NCI-H1436 (cell line): Measurements from ENCODE around the gene IL11RA.

ENCODE experiments used
- DNase-seq: peaks from one replicate; lab custom pipeline; 2025; lab: John Stamatoyannopoulos, UW

The IL11RA gene

DNA sequence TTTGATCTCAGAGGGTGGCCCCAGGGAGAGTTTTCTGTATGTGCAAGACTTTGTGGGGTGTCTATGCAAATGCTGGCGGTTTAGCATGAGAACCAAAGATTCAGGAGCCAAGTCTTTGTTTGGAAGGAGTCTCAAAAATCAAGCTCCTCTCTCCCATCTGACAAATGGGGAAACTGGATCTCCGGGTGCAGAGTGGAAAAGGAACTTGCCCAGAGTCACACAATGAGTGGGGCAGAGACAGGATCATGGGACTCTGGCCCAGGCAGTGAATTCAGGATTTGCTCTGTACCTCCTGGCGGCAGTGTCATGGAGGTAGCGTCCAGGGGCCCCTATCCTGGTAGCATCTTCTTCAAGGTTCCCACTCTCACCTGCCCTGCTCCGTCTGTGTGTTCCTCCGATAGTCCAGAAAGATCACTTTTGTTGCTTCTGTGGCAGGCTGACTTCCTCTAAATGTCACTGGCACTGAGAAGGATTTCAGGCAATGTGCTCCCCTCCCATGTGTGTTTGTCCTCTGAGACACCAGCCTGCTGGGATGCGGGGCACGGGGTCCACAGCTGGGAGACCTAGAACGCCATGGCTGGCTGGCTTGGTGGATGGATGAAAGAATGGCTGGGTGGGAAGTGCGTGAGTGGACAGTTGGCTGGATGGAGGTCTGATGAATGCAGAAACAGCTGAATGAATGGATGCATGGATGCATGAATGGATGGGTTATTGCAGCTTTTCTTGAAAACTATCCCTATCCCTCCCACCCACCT lies 35.5 kb downstream of the IL11RA start:
- DNase-seq, result no peak

DNA sequence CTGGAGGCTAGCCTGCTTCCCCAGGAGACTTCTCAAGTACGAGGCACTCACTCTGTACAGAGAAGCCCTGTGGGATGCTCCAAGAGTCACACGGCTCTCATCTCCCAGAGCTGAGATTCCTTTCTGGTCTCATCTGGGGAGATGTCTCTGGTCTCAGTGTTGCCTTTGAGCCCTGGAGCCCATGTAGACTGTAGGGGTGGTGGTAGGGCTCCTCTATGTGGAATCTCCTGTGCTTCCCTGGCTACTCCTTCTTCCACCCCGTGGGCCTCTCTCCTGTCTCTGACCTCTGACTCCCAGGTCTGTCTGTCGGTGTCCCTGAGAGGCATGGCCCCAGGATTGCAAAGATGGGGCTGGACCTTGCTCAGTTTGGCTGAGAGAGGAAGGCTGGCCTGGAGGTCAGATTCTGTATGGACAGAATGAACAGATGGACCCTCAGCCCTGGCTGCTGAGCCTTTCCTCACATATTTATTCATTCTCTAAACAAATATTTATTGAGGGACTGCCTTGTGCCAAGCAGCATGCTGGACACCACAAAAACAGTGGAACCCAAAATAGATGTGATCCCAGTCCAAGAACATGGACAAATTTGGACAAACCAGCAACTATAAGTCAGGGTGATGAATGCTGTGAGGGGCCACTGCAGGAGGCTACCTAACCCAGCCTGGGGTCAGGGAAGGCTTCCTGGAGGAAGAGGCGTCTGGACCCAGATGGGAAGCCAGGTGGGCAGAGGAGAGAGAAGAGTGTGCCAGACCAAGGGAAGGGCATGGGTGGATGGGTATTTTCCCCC lies 36.5 kb downstream of the IL11RA start:
- no peak for DNase-seq

DNA sequence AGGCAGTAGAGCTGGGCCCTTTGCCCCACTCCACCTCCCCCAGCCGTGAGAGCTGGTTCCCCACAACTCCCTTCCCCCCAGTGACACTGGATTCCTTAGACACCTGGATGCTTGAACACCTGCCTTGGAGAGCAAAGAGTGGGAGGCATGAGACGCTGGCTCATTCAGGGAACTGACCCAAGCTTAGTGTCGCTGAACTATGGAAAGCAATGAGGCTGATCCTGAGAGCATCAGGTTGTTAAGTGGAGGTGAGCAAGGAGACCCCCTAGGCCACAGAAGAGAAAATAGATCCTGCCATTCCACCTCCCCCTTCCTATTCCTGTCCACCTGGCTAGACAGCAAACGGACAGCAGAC lies 37.1 kb downstream of the IL11RA start:
- no peak for DNase-seq

DNA sequence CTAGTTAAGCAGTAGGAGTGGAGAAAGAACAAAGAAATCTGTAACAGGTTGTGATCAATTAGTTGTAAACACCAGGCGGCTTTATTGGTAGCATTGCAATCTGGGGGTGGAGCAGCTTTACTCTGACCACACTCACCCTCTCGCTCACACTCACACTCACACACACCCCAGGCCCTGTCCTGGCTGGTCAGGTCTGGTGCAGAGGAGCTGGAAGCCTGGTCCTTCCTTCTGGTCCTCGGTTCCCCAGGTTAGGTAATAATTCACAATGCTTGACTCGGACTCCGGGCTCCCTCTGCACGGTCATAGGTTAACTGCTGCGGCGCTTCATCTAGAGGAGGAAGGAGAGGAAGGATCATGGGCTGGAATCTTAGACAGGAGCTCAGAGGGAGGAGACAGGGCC lies 37.5 kb downstream of the IL11RA start:
- DNase-seq, result no peak

DNA sequence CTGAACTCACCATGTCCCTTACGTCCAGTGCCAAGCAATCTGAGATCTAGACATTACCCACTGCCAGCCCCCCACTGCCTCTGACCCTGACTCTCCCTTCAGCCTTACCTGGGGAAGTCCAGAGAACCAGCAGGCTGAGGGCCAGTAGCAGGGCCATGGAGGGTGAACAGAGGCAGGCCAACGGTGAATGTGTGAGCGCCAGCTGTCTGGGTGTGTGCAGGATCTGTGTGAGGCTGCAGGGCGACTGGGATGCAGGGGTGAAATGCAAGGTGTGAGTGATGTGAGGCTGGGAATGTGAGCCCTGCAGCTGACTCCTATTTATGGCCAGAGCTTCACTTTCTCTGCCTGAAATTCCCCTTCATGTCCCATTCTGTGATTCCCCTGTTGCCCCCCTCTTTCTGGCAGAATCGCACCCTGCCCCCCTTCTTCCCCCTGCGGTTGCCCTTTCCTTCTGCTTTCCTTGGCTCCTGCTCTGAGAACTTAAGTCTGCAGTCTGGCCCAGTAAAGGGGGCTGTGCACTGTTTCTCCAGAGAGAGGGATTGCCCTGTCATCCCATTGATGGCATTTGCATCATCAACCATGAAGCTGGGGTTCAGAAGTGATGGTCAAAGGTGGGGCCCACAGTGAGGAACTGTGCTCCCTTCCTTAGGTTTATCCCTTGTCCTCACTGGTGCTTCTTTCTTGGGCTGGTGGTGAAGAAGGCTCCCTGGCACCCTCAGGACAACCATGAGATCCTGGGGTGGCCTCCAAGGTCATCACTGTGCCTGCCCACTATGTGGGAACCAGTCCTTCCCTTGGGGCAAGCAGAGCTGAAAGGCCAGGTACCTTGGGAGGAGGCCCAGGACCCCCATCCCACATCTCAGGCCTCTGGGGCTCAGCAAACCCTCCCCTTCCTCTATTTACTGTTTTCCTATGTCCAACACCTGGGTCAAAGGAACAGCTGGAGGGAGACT lies 39.3 kb downstream of the IL11RA start, which contains the start of gene CCL19:
CCL19 (minus strand) TSS at position 294 of the 953 bp plus-strand sequence; CDS start at position 157, 137 bp downstream.
- DNase-seq, result no peak

DNA sequence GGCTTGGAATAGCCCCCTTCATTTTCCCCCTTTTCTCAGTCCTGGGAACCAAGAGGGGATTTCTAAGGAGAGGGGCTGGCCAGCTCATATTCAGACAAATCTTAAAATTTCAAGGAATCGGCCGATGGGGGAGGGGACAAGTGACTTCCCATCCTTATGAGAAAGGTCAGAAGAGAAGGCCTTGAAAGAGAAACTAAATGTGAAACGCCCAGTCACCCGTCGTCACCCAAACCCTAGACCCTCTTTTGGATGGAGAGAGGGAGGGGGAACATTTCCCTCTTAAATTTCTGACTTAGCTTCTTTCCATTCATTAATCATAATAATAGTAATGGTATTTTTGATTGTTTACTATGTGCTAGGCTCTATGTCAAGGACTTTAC lies 39.9 kb downstream of the IL11RA start:
- DNase-seq, result no peak

DNA sequence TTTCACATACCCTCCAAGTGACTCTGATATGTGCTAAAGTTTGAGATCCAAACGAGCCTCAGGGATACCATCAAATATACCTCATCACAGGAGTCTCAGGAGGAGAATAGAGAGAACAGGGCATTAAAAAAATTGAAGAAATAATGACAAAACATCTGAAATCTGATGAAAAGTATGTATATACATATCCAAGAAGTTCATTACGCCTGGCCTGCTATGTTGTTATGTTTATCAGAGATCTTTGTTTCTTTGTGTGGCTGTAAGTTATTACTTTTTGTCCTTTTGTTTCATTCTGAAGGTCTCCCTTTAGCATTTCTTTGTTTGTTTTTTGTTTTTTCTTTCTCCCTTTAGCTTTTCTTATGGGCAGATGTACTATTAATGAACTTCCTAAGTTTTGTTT lies 41.6 kb downstream of the IL11RA start:
- no peak for DNase-seq

DNA sequence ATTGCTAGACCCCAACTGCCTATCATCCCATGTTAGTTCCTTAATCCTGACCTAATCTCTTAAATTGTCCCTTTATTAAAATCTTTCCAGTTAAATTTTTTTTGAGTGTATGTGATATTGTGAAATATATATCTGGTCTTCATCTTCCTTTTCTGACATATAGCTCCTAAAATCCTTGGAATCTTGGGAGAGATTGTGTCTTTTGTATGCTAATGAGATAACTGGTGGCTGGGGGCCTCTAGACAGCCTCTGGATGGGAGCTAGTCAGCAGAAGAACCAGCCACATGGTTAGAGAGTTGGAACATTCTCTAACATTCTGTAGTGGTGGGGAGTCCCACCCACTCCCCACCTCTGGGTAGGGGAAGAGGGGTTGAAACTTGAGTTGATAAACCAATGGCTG lies 42.8 kb downstream of the IL11RA start:
- no peak for DNase-seq

DNA sequence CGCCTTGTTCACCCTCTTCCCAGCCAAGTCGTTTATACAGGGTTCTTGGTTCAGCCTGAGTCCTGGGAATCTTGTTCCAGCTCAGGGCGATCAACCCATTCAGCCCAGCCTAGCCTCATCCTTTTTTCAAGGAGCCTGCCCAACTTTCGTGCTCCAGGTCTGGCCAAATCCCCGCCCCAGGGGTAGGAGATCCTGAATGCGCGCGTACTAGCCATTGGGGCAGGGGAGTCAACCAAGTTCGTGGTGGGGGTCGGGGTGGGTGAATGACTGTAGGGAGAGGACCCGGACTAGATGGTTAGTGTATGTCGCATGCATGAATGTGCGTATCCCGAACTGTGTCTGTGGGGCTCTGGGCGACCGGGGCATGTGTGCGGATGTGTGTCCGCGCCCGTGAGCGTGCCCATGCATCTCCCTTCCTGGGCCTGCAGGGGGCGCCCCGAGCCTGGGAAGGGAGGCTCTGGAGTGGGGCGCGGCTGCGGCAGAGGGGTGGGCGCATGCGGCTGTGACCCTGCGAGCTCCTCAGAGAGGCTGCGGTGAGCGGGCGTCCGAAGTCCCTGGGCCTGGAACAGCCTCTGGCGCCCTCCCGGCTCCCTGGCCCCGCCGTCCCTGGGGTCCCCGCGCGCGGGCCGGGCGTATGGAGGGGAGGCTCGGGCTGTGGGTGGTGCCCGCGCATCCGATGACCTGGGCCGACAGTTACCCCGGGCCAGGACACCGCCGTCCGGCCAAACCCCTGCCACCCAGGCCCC lies 49.2 kb downstream of the IL11RA start:
- DNase-seq, result peak; percentile 43

DNA sequence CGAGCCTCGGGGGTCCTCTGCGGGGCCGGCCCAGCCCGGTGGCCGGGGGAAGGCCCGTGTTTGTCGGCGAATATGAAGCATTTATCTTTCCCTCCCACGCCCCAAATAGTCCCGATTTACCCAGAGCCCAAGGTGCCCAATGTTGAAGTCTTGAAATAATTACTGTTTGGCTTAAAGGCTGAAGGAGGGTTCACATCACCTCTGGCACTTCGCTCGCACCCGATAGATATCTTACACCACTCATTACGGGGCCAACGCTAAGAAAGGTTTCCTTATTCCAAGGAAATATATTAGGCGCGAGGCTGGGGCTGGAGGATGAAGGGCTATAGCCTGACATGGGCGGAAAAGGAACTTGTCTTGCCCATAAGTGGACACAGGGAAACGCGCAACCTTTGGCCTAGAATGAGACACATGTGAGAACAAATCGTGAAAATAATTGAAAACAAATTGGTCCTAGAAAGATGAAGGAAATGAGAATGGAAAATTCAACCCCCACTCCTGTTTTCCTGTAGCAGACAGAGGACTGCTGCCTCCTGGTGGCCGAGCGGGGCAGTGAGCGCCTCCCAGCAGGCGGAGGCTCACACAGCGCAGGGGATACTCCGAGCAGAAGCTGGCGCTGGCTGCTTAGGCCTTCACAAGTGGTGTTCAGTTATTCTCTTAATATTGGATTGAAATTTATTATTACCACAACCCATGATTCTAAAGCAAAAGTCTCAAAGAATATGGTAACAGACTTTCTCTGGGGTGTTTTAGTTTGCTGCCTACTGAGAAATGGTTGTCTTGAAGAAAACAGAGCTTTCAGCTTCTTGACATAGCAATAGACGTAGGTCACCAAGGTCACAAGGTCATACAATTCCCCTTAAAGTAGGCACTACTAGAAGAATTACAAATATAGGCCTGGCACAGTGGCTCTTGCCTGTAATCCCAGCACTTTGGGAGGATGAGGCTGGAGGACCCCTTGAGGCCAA lies 50.1 kb downstream of the IL11RA start:
- peak; percentile 54 for DNase-seq

DNA sequence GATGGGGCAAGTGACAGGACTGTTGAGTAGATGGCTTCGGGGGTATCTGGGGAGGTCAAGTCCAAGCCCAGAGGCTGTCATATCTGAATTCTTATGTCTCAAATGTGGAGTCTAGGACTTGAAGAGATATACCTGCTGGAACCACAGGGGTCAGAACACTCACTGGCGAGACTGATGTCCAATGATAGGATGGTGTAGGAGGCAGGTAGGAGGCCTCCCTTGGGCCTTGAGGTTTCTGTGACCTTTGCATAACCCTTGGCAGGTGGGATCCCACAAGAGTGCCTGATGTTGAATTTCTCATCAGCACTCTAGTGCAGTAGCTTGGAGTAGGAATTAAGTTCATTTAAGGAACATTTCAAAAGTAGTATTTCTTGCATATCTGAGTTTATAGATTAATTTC lies 55.1 kb downstream of the IL11RA start:
- no peak for DNase-seq

DNA sequence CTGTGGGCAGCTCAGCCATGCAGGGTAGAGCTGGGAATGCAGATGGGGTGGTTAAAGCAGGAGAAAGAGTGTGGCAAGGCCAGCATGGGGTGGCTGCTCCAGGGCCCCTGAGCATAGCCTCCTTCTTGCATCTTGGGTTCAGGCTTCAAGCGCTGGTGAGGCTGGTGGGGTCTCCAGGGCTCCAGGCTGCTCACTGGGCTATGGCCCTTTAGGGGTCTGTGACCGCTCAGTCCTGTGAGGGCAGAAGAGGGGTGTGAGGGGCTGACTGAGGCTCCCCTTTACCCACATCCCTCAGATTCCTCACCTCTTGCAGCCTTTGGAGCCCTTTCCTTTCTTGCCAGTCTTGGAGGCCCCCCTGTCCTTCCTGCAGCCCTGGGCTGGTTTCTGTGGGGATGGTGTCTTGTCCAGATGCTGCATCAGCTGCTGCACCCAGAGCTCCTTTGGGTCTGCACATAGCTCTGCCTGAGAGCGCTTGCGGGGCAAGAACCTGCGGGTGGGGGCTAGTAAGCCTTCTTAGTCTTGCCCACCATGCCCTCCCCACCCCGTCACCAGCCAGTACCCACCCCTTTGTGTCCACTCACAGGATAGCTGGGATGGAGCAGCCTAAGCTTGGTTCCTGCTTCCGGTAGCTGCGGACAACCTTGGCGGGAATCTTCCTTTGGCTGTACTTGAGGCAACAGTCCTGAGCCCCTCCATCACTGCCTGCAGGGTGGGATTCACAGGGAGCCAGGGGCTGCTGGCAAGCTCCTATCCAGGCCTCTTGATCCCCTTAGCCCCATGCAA lies 57.4 kb downstream of the IL11RA start:
- DNase-seq, result no peak

DNA sequence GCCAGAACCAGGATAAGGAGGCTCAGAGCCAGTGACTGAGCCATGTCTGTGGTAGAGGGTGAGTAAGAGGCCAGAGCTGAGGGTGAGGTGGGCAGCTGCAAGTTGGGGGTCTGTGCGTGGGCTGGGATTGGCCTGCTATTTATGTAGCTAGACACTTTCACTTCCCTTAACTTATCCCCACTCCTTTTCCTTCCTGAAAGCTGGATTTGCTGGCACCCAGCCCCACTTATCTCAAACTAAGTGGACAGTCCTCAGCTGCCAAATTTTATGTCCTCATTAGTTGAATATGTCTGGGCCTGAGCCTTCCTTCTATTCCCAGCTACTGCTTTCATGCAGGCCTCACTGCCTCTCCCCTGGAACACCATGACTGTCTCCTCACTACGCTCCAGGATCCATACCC lies 58.0 kb downstream of the IL11RA start, which contains the start of gene CCL21:
CCL21 (minus strand) TSS at position 114 of the 400 bp plus-strand sequence; CDS start at position 44, 70 bp downstream.
- DNase-seq, result no peak
